DMS79 treated with DMSO at 0.1 percent for 48 hours (cell line): Measurements from ENCODE around the gene MCOLN1.

Experiments used
- DNase-seq: peaks from one replicate; lab custom pipeline; 2025; lab: John Stamatoyannopoulos, UW

MCOLN1 gene

GRCh38 chr19:7522072-7522922 lies at the start of gene MCOLN1:
Gene MCOLN1 (plus strand): TSS chr19:7522624. CDS start chr19:7522751, 127 bp downstream.
- DNase-seq: peak; percentile 93

- DNase-seq: no peak
Measured at GRCh38 chr19:7475665-7476064, 46.8 kb upstream of the MCOLN1 start.

- no peak for DNase-seq
Measured at GRCh38 chr19:7476241-7476640, 46.2 kb upstream of the MCOLN1 start.

DNA sequence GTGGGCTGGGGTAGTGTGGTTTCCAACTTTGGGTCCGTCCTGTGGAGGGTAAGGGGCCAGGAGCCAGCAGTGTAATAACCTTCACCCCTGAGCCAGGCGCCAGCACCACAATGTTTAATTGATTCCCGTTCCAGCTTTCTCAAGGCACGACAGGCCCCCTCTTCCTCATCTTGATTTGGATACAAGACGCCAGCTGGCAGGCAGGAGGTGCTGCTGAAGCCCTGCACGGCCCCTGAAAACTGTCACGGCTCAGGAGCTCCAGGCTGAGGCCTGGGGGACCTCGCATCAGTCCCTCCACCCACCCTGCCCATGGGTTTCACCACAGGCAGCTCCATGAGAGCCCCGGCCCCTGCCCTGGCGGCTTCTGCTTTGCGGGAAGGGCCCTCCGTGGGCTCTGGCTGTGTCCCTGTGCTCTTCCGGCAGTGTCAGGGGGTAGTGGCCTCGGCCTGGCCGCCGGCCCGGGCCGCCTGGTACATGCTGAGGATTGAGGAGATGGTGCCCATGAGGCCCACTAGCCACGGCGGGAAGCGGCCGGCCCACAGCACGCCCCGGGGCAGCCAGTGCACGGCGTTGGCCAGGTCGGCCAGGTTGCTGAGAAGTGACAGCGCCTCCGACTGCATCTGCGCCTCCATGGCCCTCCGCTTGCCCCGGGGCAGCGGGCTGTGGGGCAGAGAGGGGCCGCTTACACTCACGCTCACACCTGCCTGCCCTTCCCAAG lies 45.5 kb upstream of the MCOLN1 start:
- DNase-seq: no peak

DNA sequence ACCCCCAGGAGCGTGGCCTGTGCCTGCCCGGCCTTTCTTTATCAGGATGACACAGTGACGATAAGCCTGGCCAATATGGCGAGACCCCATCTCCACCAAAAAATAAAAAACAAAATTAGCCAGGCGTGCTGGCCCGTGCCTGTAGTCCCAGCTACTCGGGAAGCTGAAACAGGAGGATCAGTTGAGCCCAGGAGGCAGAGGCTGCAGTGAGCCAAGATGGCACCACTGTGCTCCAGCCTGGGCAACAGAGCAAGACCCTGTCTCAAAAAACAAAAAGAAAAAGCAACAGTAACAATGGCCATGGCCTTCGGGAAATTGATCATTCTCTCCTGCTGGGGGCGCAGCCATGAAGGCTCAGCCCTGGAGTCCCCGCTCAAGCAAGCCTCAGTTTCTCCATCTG lies 44.7 kb upstream of the MCOLN1 start:
- no peak for DNase-seq

DNA sequence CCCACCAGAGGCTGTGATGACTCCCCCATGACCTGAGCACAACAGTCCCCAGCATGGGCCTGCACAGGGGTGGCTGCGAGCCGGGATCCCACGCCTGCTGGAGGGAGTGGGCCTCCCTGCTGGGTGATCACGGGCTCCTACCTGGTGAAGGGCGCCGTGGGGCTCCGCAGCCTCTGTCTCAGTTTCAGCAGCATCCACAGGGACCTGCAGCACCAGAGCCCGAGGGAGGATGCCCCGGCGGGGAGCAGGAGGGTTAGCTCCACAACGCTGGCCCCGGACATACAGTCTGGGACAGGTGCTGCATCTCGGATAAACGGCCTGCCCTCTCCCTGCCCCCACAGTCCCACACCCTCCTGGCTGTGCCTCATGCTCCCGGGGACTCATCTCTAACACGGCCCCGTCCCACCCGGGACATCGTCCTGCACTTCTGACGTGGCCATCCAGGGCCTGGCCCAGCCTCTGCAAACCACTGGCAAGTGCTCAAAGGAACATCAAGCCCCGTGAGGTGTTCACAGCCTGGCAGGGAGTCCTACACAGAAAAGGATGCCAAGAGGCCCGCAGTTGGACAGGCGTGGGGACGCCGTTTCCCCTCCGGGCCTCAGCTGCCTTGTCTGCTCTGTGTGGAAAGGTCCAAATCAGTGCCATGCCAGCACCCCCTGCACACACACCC lies 44.1 kb upstream of the MCOLN1 start:
- no peak for DNase-seq

- no peak for DNase-seq
Measured at GRCh38 chr19:7478843-7479227, 43.6 kb upstream of the MCOLN1 start.

DNA sequence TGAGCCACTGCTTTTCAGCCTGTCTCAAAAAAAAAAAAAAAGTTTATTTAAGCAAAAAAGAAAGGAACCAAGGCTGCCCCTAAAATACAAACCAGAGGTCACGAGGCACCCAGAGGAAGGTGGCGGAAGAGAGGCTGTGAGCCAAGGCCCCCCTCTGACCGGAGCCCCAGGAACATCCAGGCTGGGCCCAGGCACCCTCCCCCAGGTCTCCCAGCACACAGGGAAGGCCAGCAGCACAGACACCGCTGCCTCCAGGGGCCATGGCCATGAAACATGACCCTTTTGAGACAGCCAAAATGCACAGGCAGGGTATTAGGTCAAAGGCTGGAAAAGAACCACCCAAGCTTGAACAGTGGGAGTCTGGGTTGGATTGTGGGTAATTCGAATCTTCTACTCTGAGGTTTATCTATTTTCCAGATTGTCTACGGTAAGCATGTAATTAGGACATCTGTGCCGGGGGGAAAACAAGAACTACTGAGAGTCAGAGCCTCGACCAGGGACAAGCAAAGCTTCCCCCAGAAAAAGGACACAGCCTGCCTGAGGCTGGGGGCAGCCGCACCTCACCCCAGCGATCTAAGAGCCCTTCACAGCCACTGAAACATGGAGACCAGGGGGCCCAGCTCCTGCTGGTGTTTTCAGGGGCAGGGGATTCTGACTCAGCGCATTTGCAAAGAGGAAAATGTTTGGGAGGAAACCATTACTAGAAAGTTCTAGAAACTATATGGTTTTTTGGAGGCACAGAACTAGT lies 42.0 kb upstream of the MCOLN1 start:
- no peak for DNase-seq

GRCh38 chr19:7480970-7481255 lies 41.5 kb upstream of the MCOLN1 start:
- no peak for DNase-seq

- no peak for DNase-seq
Measured at GRCh38 chr19:7482584-7483439, 39.6 kb upstream of the MCOLN1 start.

- DNase-seq: no peak
Measured at GRCh38 chr19:7483720-7484201, 38.7 kb upstream of the MCOLN1 start.

- DNase-seq: no peak
Measured at GRCh38 chr19:7486923-7487322, 35.5 kb upstream of the MCOLN1 start.

GRCh38 chr19:7488736-7489353 lies 33.6 kb upstream of the MCOLN1 start, which contains the start of gene PEX11G:
Gene PEX11G (minus strand): TSS chr19:7489035. CDS start chr19:7489010, 25 bp downstream.
- DNase-seq: peak; percentile 84

DNA sequence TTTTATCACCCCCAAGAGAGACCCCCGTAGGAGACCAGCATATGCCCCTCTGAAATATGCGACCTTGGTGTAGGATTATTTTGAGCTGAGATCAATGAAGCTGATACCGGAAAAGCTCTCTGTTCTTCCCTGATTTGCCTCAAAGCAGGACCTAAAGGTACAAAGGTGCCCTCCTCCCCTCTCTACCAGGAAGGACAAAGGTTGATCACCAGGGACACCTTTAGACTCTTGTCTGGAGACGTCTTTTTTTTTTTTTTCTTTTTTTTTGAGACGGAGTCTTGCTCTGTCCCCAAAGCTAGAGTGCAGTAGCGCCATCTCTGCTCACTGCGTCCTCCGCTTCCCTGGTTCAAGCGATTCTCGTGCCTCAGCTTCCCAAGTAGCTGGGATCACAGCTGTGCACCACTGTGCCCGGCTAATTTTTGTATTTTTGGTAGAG lies 32.8 kb upstream of the MCOLN1 start:
- DNase-seq: no peak

- DNase-seq: no peak
Measured at GRCh38 chr19:7492142-7492541, 30.3 kb upstream of the MCOLN1 start.

DNA sequence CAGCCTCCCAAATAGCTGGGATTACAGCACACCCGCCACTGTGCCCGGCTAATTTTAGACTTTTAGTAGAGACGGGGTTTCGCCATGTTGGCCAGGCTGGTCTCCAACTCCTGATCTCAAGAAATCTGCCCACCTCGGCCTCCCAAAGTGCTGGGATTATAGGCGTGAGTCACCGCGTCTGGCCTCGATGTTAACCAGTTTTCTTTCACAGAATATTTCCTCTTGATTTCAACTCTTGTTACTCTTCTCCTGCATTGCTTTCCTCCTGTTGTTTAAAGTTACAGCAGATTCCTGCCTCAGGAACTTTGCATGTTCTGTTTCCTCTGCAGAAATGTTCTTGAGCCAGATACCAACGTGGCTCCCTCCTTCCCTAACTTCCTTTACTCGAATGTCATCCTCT lies 29.9 kb upstream of the MCOLN1 start:
- DNase-seq: no peak

- DNase-seq: no peak
Measured at GRCh38 chr19:7494416-7495098, 27.9 kb upstream of the MCOLN1 start.

DNA sequence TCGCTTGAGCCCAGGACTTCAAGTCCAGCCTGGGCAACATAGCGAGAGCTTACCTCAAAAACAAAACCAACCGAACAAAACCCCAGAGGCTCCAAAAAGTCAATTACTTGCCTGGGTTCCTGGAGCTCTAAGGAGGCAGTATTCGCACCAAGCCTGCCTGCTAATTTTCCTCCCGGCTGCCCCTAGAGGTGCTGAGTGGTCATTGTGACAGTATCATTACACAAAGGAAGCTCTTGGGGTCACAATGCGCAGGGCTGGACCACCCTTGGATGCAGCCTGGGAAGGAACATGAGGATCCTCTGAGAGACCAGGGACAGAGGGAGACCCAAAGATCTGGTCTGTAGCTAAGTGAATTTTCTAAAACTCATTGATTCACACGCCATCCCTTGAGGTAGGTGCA lies 25.1 kb upstream of the MCOLN1 start:
- no peak for DNase-seq

- peak; percentile 84 for DNase-seq
Measured at GRCh38 chr19:7500811-7501450, 21.5 kb upstream of the MCOLN1 start.
